NCI-H1694 (cell line): Measurements from ENCODE around the gene R3HCC1L.
"Not testable (repeated sequence)": the region's sequence is repeated elsewhere in the genome, so short reads cannot be mapped to it uniquely, and the experiment has no call there.

Experiments
- DNase-seq: peaks from one replicate; lab custom pipeline; 2025; lab: John Stamatoyannopoulos, UW

R3HCC1L gene

GRCh38 chr10:98172495-98172894 lies 38.0 kb downstream of the R3HCC1L start:
- DNase-seq = no peak

GRCh38 chr10:98173260-98173659 lies 38.8 kb downstream of the R3HCC1L start:
- no peak for DNase-seq

- DNase-seq = not testable (repeated sequence)
These were observed 48.0 kb downstream of the R3HCC1L start for GRCh38 chr10:98182351-98182915.

- no peak for DNase-seq
These were observed 52.2 kb downstream of the R3HCC1L start for GRCh38 chr10:98186681-98187080.

- not testable (repeated sequence) for DNase-seq
These were observed 56.3 kb downstream of the R3HCC1L start for GRCh38 chr10:98190773-98191172.

GRCh38 chr10:98193037-98193436 lies 58.6 kb downstream of the R3HCC1L start:
- DNase-seq = no peak

GRCh38 chr10:98194633-98195032 lies 60.2 kb downstream of the R3HCC1L start:
- no peak for DNase-seq

- no peak for DNase-seq
These were observed 60.7 kb downstream of the R3HCC1L start for GRCh38 chr10:98195120-98195519.

GRCh38 chr10:98196985-98197384 lies 62.5 kb downstream of the R3HCC1L start:
- no peak for DNase-seq

GRCh38 chr10:98201760-98202159 lies 67.3 kb downstream of the R3HCC1L start:
- DNase-seq = no peak

GRCh38 chr10:98202378-98202777 lies 67.9 kb downstream of the R3HCC1L start:
- DNase-seq = no peak

- DNase-seq = no peak
These were observed 70.9 kb downstream of the R3HCC1L start for GRCh38 chr10:98205351-98205750.

- DNase-seq = no peak
These were observed 74.5 kb downstream of the R3HCC1L start for GRCh38 chr10:98208925-98209324.

- no peak for DNase-seq
These were observed 75.0 kb downstream of the R3HCC1L start for GRCh38 chr10:98209441-98209840.

- no peak for DNase-seq
These were observed 77.7 kb downstream of the R3HCC1L start for GRCh38 chr10:98212196-98212595.

- no peak for DNase-seq
These were observed 79.3 kb downstream of the R3HCC1L start for GRCh38 chr10:98213740-98214139.

GRCh38 chr10:98215373-98215772 lies 80.9 kb downstream of the R3HCC1L start:
- no peak for DNase-seq

- no peak for DNase-seq
These were observed 83.3 kb downstream of the R3HCC1L start for GRCh38 chr10:98217801-98218200.

- DNase-seq = no peak
These were observed 89.4 kb downstream of the R3HCC1L start for GRCh38 chr10:98223874-98224273.

- DNase-seq = no peak
These were observed 90.1 kb downstream of the R3HCC1L start for GRCh38 chr10:98224509-98224908.

- DNase-seq = no peak
These were observed 90.5 kb downstream of the R3HCC1L start for GRCh38 chr10:98224996-98225395.

- DNase-seq = no peak
These were observed 92.2 kb downstream of the R3HCC1L start for GRCh38 chr10:98226508-98227144.

- DNase-seq = not testable (repeated sequence)
These were observed 93.3 kb downstream of the R3HCC1L start for GRCh38 chr10:98227713-98228112.

- not testable (repeated sequence) for DNase-seq
These were observed 93.8 kb downstream of the R3HCC1L start for GRCh38 chr10:98228266-98228665.
